GM18873 (cell line): ENCODE results near the gene GRP.

Source experiments
- ATAC-seq: cut with Tn5 transposase; IDR thresholded peaks from one replicate; pipeline ENCODE4 v1.9.1; 2021; ENCODE audit warnings: mild to moderate bottlenecking, moderate library complexity, moderate number of reproducible peaks; ENCODE audit not compliant: unreplicated experiment, low FRiP score

The GRP gene

GRCh38 chr18:59219672-59220163, at the start of gene GRP:
GRP (plus strand) TSS chr18:59220158; CDS start chr18:59220266, 108 bp downstream.
- ATAC-seq = no peak

- no peak for ATAC-seq
Observed at GRCh38 chr18:59172664-59173249, 47.2 kb upstream of the GRP start.

GRCh38 chr18:59177485-59177884, 42.5 kb upstream of the GRP start:
- no peak for ATAC-seq

- ATAC-seq = no peak
Observed at GRCh38 chr18:59180150-59180845, 39.7 kb upstream of the GRP start.

GRCh38 chr18:59182673-59183072, 37.3 kb upstream of the GRP start:
- ATAC-seq = no peak

GRCh38 chr18:59189008-59189407, 30.9 kb upstream of the GRP start:
- no peak for ATAC-seq

GRCh38 chr18:59189746-59190145, 30.2 kb upstream of the GRP start:
- ATAC-seq = no peak

- ATAC-seq = no peak
Observed at GRCh38 chr18:59196161-59196725, 23.7 kb upstream of the GRP start.

- no peak for ATAC-seq
Observed at GRCh38 chr18:59197636-59198035, 22.3 kb upstream of the GRP start.

GRCh38 chr18:59198215-59198614, 21.7 kb upstream of the GRP start:
- ATAC-seq = no peak

GRCh38 chr18:59200787-59201186, 19.2 kb upstream of the GRP start:
- ATAC-seq = no peak

GRCh38 chr18:59202258-59202820, 17.6 kb upstream of the GRP start:
- no peak for ATAC-seq

GRCh38 chr18:59207506-59207905, 12.5 kb upstream of the GRP start:
- no peak for ATAC-seq

- no peak for ATAC-seq
Observed at GRCh38 chr18:59208602-59209125, 11.3 kb upstream of the GRP start.

GRCh38 chr18:59210299-59210698, 9.7 kb upstream of the GRP start:
- ATAC-seq = no peak

- ATAC-seq = no peak
Observed at GRCh38 chr18:59211629-59212028, 8.3 kb upstream of the GRP start.

GRCh38 chr18:59218018-59218417, 1.9 kb upstream of the GRP start:
- ATAC-seq = no peak

GRCh38 chr18:59220164-59220783, 316 bp downstream of the GRP start:
- ATAC-seq = no peak

GRCh38 chr18:59220784-59221765, 1.1 kb downstream of the GRP start:
- no peak for ATAC-seq

GRCh38 chr18:59222341-59222740, 2.4 kb downstream of the GRP start:
- no peak for ATAC-seq
